Endothelial cell of umbilical vein (primary cell): ENCODE measurements around the gene SSX2IP. TPM values are rescaled to one million over a fixed set of nuclear protein-coding genes. Genes with fewer than 3 reads are reported as not detected.

ENCODE experiments used
- BruUV-seq: library from RNA; stranded (reverse); fragments of 400-500 nt; replicated peaks from 2 replicates; lab custom pipeline; 2021; lab: Mats Ljungman, UMichigan
- CTCF ChIA-PET: fragments of 300-600, 350-600 bp; sonication (Branson Sonifier 250); formaldehyde crosslinking; loops from one replicate; lab custom pipeline; 2021; ENCODE audit warnings: antibody characterized with exemption, inconsistent platforms; lab: Charles Lee
- POLR2A ChIA-PET: fragments of 300-600, 350-600 bp; sonication (Branson Sonifier 250); formaldehyde crosslinking; loops from one replicate; lab custom pipeline; 2021; ENCODE audit warnings: antibody characterized with exemption, inconsistent platforms; lab: Charles Lee
- DNase-seq: peaks from one replicate; pipeline ENCODE4 v3.0.0-alpha.2; 2011; ENCODE audit warnings: low read depth, low spot score
- FAIRE-seq: peaks from 2 replicates; lab custom pipeline; 2011; peaks lifted over from hg19 to GRCh38; lab: Jason Lieb, UNC
- H2AFZ ChIP-seq: 2 replicates; pipeline ENCODE4 v1.6.0; 2012; ENCODE audit warnings: low read depth, low read length, control low read depth, inconsistent platforms
- H3K27ac ChIP-seq: 2 replicates; pipeline ENCODE4 v1.5.1; 2011; ENCODE audit warnings: low read depth, mild to moderate bottlenecking, control low read depth, low read length, moderate library complexity; ENCODE audit not compliant: insufficient read depth
- H3K27me3 ChIP-seq, 2 experiments: 2 replicates each; pipeline versions ENCODE4 v1.6.0 to v1.6.1; 2011; ENCODE audit warnings: low read length in 2 of 2, mixed read lengths in 1 of 2; ENCODE audit not compliant: control insufficient read depth in 2 of 2, insufficient read depth in 2 of 2
- H3K36me3 ChIP-seq, 2 experiments: 2 replicates in 1 of 2; 3 replicates in 1 of 2; pipeline ENCODE4 v1.5.1; 2011; ENCODE audit warnings: low read length in 2 of 2, mild to moderate bottlenecking in 1 of 2, moderate library complexity in 1 of 2; ENCODE audit not compliant: control insufficient read depth in 2 of 2, insufficient read depth in 2 of 2; ENCODE audit errors: extremely low read depth in 1 of 2
- H3K4me1 ChIP-seq: 3 replicates; pipeline ENCODE4 v1.5.1; 2011; ENCODE audit warnings: mild to moderate bottlenecking, low read length; ENCODE audit not compliant: control insufficient read depth, insufficient read depth; ENCODE audit errors: extremely low read depth
- H3K4me2 ChIP-seq: 2 replicates; pipeline ENCODE4 v1.6.1; 2011; ENCODE audit warnings: low read length, control low read depth, mixed read lengths; ENCODE audit not compliant: insufficient read depth
- H3K4me3 ChIP-seq, 3 experiments: fragments of 200-600 bp in 1 of 3; sonication (generic), shearing (Covaris generic) in 1 of 3; replicated peaks in 1 of 3; 2 replicates each; pipeline ENCODE4 v1.5.1; 2011 to 2016; ENCODE audit warnings: control low read depth in 3 of 3, low read length in 3 of 3, mild to moderate bottlenecking in 2 of 3, inconsistent platforms in 1 of 3, low read depth in 1 of 3, moderate library complexity in 1 of 3; ENCODE audit not compliant: insufficient read depth in 1 of 3
- H3K79me2 ChIP-seq: 2 replicates; pipeline ENCODE4 v1.6.0; 2012; ENCODE audit warnings: low read length, inconsistent platforms; ENCODE audit not compliant: control insufficient read depth, insufficient read depth
- H3K9ac ChIP-seq: replicated peaks from 2 replicates; pipeline ENCODE3; 2011; ENCODE audit warnings: low read length, control low read depth; ENCODE audit not compliant: insufficient read depth; ENCODE audit errors: extremely low read depth
- H3K9me1 ChIP-seq: replicated peaks from 3 replicates; pipeline ENCODE4 v1.6.0; 2011; ENCODE audit warnings: mild to moderate bottlenecking, low read length; ENCODE audit not compliant: control insufficient read depth, insufficient read depth; ENCODE audit errors: extremely low read depth
- H3K9me3 ChIP-seq: replicated peaks from 2 replicates; pipeline ENCODE4 v1.5.1; 2012; ENCODE audit warnings: low read length, inconsistent platforms; ENCODE audit not compliant: control insufficient read depth, insufficient read depth
- H4K20me1 ChIP-seq: replicated peaks from 2 replicates; pipeline ENCODE3; 2011; ENCODE audit warnings: mild to moderate bottlenecking, low read length; ENCODE audit not compliant: control insufficient read depth, insufficient read depth; ENCODE audit errors: extremely low read depth
- EZH2 ChIP-seq: IDR thresholded peaks from 2 replicates; pipeline ENCODE4 v1.6.1; 2012; ENCODE audit warnings: borderline replicate concordance, low read depth, mild to moderate bottlenecking, moderate library complexity, low read length, inconsistent platforms; ENCODE audit not compliant: severe bottlenecking
- FOS ChIP-seq: IDR thresholded peaks from 2 replicates; pipeline ENCODE4 v1.6.1; 2011; ENCODE audit warnings: mild to moderate bottlenecking, low read length, moderate library complexity, borderline replicate concordance; ENCODE audit not compliant: insufficient read depth
- GATA2 ChIP-seq: IDR thresholded peaks from 2 replicates; pipeline ENCODE4 v1.7.0; 2011; ENCODE audit warnings: low read depth, mild to moderate bottlenecking, moderate library complexity, mixed read lengths, low read length; ENCODE audit not compliant: insufficient read length, insufficient read depth
- JUN ChIP-seq: IDR thresholded peaks from 2 replicates; pipeline ENCODE4 v1.6.1; 2011; ENCODE audit warnings: borderline replicate concordance, low read depth; ENCODE audit not compliant: insufficient read length, insufficient read depth
- MAX ChIP-seq: IDR thresholded peaks from 2 replicates; pipeline ENCODE4 v1.6.1; 2011; ENCODE audit not compliant: insufficient read depth, insufficient read length
- MYC ChIP-seq: IDR thresholded peaks from one replicate; pipeline ENCODE4 v1.6.1; 2011; ENCODE audit warnings: mild to moderate bottlenecking, low read depth, low read length
- POLR2A ChIP-seq: IDR thresholded peaks from 2 replicates; pipeline ENCODE4 v1.6.1; 2012; ENCODE audit warnings: low read depth, mild to moderate bottlenecking, control low read depth, low read length
- POLR2AphosphoS5 ChIP-seq: IDR thresholded peaks from 2 replicates; pipeline ENCODE4 v1.6.1; 2012; ENCODE audit warnings: low read depth, mild to moderate bottlenecking, control low read depth, low read length, moderate library complexity; ENCODE audit not compliant: insufficient read depth
- dilution Hi-C: fragments of 300-500 bp; cut with MboI; formaldehyde crosslinking; loops from one replicate; pipeline ENCODE4 v1.15.0; 2019; ENCODE audit warnings: low sequenced_read_pairs; ENCODE audit not compliant: extremely low pct_ligation_motif_present
- intact Hi-C: fragments of 100-400 bp; cut with micrococcal nuclease; formaldehyde crosslinking; loops from one replicate; pipeline ENCODE4 v1.10.0; 2022
- polyA plus RNA-seq, 4 experiments: library from polyadenylated mRNA; depleted of rRNA in 3 of 4; stranded (reverse) in 3 of 4; unstranded in 1 of 4; fragments of >200 nt; gene quantifications; 2 replicates each; pipeline versions ENCODE4 v1.2.1 to v1.2.3, GENCODE V29; 2011 to 2012; ENCODE audit warnings: missing spikeins in 1 of 4
- total RNA-seq: library from RNA; stranded (reverse); gene quantifications from 2 replicates; pipeline ENCODE4 v1.2.3, GENCODE V29; 2021
- TF ChIP-seq, protein P1 (sequence below), 2 donors: IDR thresholded peaks; 1 replicate in 1 of 2; 2 replicates in 1 of 2; pipeline ENCODE4 v1.5.1; 2011; ENCODE audit warnings: low read length in 2 of 2, mild to moderate bottlenecking in 2 of 2, moderate library complexity in 2 of 2, control low read depth in 1 of 2, inconsistent platforms in 1 of 2, low read depth in 1 of 2; ENCODE audit not compliant: insufficient read depth in 1 of 2; ENCODE audit errors: extremely low read depth in 1 of 2

Gene SSX2IP
- total and polyA plus RNA-seq, 2 donors (not counting 3 experiments of a cell fraction or from before 2014, with no cell fraction given) = 0.77 to 8.4 TPM

DNA sequence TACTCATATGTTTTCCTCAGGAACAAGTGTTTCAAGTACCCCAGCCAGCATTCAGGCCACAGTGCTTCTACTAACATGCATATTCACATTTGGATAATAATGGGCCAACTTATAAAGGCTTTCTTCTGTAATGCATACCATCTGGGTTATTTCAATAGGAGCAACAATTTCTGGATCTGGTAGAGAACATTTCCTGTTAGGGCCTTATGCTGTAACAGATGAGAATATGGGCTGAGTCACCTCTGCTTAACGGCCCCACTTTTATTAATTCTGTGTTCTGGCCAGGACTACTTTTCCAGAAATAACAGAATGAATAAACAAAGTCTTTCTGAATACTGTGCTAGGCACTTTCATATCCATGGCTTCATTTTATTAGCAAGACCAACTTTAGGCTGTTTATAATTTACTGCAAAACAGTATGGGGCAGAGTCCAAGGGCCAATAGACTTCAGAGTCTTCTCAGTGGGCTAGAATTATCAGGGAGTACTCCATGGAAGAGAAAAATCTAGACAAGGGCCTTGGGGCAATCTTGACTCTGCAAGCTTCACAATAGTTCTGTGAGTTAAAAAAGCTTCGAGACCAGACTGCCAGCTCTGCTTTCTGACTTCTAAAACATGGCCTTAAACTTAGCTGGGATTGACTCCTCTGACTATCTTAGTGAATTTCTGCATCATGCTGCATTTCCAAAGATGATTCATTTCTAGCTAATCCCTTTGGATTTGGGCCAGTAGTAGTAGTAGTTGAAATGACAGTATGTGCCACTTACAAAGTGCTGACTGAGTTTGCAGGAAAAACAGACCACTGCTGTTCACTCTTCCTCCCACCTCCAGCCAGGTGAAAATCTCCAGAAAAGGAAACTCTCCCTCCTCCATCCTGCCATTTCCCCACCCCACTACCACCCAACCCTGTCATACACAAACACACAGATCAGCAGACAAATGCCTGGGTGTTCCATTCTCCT is 8.2 kb upstream of the SSX2IP start:
- Histone ChIP-seq H2AFZ (peak overlapping the region; percentile 17), H4K20me1 (no peaks in the 10 kb centered on the region), H3K4me2 (peak overlapping the region; percentile 58), H3K9me1 (no peaks in the 10 kb centered on the region), H3K36me3 (no peaks in the 10 kb centered on the region), H3K9ac (no peak overlapping the region), H3K79me2 (no peaks in the 10 kb centered on the region), H3K4me1 (peaks cover 14% of the 10 kb centered on the region), H3K27ac (peak overlapping the region; percentile 39), H3K9me3 (no peaks in the 10 kb centered on the region), H3K27me3 (peaks cover 7 to 9% of the 10 kb centered on the region in 2 experiments), H3K4me3 (no peak overlapping the region)
- no peak for TF ChIP-seq EZH2
- TF ChIP-seq FOS = peak; percentile 51
- TF ChIP-seq MAX = no peak
- TF ChIP-seq JUN = peak; percentile 23
- ChIA-PET POLR2A (no interaction called here), CTCF (interaction anchor here (0.6 to 2.8 kb wide), 5 partner anchors 9 to 256 kb away, joined by 3 to 10 read pairs (median 4); partner anchors contain the start of gene SSX2IP)
- DNase-seq (peak; percentile 76), FAIRE-seq (peak; percentile 85)
- intact Hi-C loops (no loop called here), dilution Hi-C loops (no loop called here)
- no TSS peak for BruUV-seq

- no peaks in the 10 kb centered on the region for H4K20me1 ChIP-seq
- H3K4me1 ChIP-seq = peaks cover 21% of the 10 kb centered on the region
- H3K4me3 ChIP-seq = no peak overlapping the region
- no peaks in the 10 kb centered on the region for H3K79me2 ChIP-seq
- no peaks in the 10 kb centered on the region for H3K36me3 ChIP-seq
- no peak for FAIRE-seq
- POLR2A ChIA-PET = no interaction called here
- H3K9me1 ChIP-seq = no peaks in the 10 kb centered on the region
- BruUV-seq = no TSS peak
- dilution Hi-C loops = no loop called here
- H2AFZ ChIP-seq = no peak overlapping the region
- intact Hi-C loops = no loop called here
- no peaks in the 10 kb centered on the region for H3K27me3 ChIP-seq
- DNase-seq = no peak
- no peaks in the 10 kb centered on the region for H3K9me3 ChIP-seq
- no peak overlapping the region for H3K27ac ChIP-seq
- H3K9ac ChIP-seq = no peak overlapping the region
- H3K4me2 ChIP-seq = no peak overlapping the region
- CTCF ChIA-PET = interaction anchor here (1.0 kb wide), 1 partner anchor 10 kb away, joined by 4 read pairs; no protein-coding TSS in a partner anchor
- TF ChIP-seq GATA2 (no peak), MAX (no peak), FOS (no peak), MYC (no peak), POLR2A (no peak), POLR2AphosphoS5 (no peak)
- TF ChIP-seq, protein P1, sequence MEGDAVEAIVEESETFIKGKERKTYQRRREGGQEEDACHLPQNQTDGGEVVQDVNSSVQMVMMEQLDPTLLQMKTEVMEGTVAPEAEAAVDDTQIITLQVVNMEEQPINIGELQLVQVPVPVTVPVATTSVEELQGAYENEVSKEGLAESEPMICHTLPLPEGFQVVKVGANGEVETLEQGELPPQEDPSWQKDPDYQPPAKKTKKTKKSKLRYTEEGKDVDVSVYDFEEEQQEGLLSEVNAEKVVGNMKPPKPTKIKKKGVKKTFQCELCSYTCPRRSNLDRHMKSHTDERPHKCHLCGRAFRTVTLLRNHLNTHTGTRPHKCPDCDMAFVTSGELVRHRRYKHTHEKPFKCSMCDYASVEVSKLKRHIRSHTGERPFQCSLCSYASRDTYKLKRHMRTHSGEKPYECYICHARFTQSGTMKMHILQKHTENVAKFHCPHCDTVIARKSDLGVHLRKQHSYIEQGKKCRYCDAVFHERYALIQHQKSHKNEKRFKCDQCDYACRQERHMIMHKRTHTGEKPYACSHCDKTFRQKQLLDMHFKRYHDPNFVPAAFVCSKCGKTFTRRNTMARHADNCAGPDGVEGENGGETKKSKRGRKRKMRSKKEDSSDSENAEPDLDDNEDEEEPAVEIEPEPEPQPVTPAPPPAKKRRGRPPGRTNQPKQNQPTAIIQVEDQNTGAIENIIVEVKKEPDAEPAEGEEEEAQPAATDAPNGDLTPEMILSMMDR (IDR thresholded peaks at IDR 0.05; ENCODE audit: extremely low read depth in 1 of 2, insufficient read depth in 1 of 2, low read depth in 1 of 2, low read length in 2 of 2) = no peak
Measured at GRCh38 chr1:84693785-84694184, 3.5 kb upstream of the SSX2IP start.
